H1 (cell line): Measurements from ENCODE around the gene CAD. TPM values are rescaled to one million over a fixed set of nuclear protein-coding genes. Genes with fewer than 3 reads are reported as not detected.

ENCODE experiments used
- CTCF ChIA-PET: fragments of 300-600 bp; sonication (Branson Sonifier 250); formaldehyde crosslinking; loops from one replicate; lab custom pipeline; 2021; ENCODE audit not compliant: partially characterized antibody; lab: Charles Lee
- POLR2A ChIA-PET: fragments of 300-600 bp; sonication (Branson Sonifier 250); formaldehyde crosslinking; loops from one replicate; lab custom pipeline; 2021; ENCODE audit warnings: inconsistent platforms; ENCODE audit not compliant: partially characterized antibody; lab: Charles Lee
- DNase-seq, 2 experiments: peaks; one replicate each; pipeline versions ENCODE4 v3.0.0 to v3.0.0-alpha.2; 2010 to 2022; ENCODE audit warnings: low spot score in 2 of 2, low read depth in 1 of 2, mixed read lengths in 1 of 2
- FAIRE-seq: peaks from 2 replicates; lab custom pipeline; 2011; peaks lifted over from hg19 to GRCh38; lab: Jason Lieb, UNC
- H2AFZ ChIP-seq: 2 replicates; pipeline ENCODE4 v1.8.1; 2012; ENCODE audit warnings: low read length, inconsistent platforms
- H2AK5ac ChIP-seq: 2 replicates; pipeline ENCODE4 v1.6.1; 2013; ENCODE audit warnings: low read depth, low read length
- H2BK120ac ChIP-seq: replicated peaks from 2 replicates; pipeline ENCODE3; 2013; ENCODE audit warnings: low read depth, low read length, inconsistent platforms
- H2BK12ac ChIP-seq: 2 replicates; pipeline ENCODE4 v1.6.1; 2013; ENCODE audit warnings: low read depth, low read length
- H2BK15ac ChIP-seq: 2 replicates; pipeline ENCODE4 v1.6.1; 2013; ENCODE audit warnings: low read length
- H2BK20ac ChIP-seq: 2 replicates; pipeline ENCODE4 v1.6.1; 2013; ENCODE audit warnings: low read length
- H2BK5ac ChIP-seq: 2 replicates; pipeline ENCODE4 v1.6.1; 2013; ENCODE audit warnings: low read depth, low read length
- H3K14ac ChIP-seq: 2 replicates; pipeline ENCODE4 v1.6.1; 2013; ENCODE audit warnings: inconsistent platforms; ENCODE audit not compliant: insufficient read length
- H3K18ac ChIP-seq: 2 replicates; pipeline ENCODE4 v1.6.1; 2013; ENCODE audit warnings: low read length; ENCODE audit errors: extremely low read depth
- H3K23ac ChIP-seq: 2 replicates; pipeline ENCODE4 v1.6.1; 2013; ENCODE audit warnings: inconsistent platforms; ENCODE audit not compliant: insufficient read length
- H3K23me2 ChIP-seq: 2 replicates; pipeline ENCODE4 v1.6.1; 2013; ENCODE audit warnings: low read depth, low read length
- H3K27ac ChIP-seq: 2 replicates; pipeline ENCODE4 v1.6.1; 2011; ENCODE audit warnings: low read depth, low read length, inconsistent platforms
- H3K27me3 ChIP-seq, 4 experiments: replicated peaks in 1 of 4; 1 replicate in 1 of 4; 2 replicates in 3 of 4; pipeline versions ENCODE4 v1.6.1 to v1.8.1; 2011 to 2013; ENCODE audit warnings: low read length in 3 of 4, mild to moderate bottlenecking in 3 of 4, inconsistent platforms in 2 of 4, mixed read lengths in 2 of 4, moderate library complexity in 1 of 4; ENCODE audit not compliant: control insufficient read depth in 3 of 4, insufficient read depth in 3 of 4; ENCODE audit errors: extremely low read depth in 1 of 4
- H3K36me3 ChIP-seq, 4 experiments: 2 replicates each; pipeline versions ENCODE4 v1.6.1 to v1.8.1; 2011 to 2013; ENCODE audit warnings: mild to moderate bottlenecking in 4 of 4, low read length in 3 of 4, moderate library complexity in 2 of 4, control low read depth in 1 of 4, inconsistent platforms in 1 of 4; ENCODE audit not compliant: insufficient read depth in 4 of 4, control insufficient read depth in 2 of 4
- H3K4ac ChIP-seq: replicated peaks from 2 replicates; pipeline ENCODE3; 2013; ENCODE audit warnings: low read length, low read depth, mixed read lengths, inconsistent platforms; ENCODE audit not compliant: insufficient read length
- H3K4me1 ChIP-seq, 4 experiments: replicated peaks in 1 of 4; 1 replicate in 1 of 4; 2 replicates in 3 of 4; pipeline versions ENCODE4 v1.6.1 to v1.8.1; 2011 to 2013; ENCODE audit warnings: low read length in 3 of 4, inconsistent platforms in 2 of 4, mixed read lengths in 1 of 4; ENCODE audit not compliant: insufficient read depth in 4 of 4, control insufficient read depth in 3 of 4
- H3K4me2 ChIP-seq, 2 experiments: 2 replicates each; pipeline versions ENCODE4 v1.6.1 to v1.8.1; 2011 to 2013; ENCODE audit warnings: low read depth in 2 of 2, low read length in 2 of 2, control low read depth in 1 of 2, inconsistent platforms in 1 of 2, mild to moderate bottlenecking in 1 of 2; ENCODE audit not compliant: insufficient read depth in 1 of 2
- H3K4me3 ChIP-seq, 4 experiments: fragments of 200-600, 300-600 bp in 1 of 4; sonication (generic), shearing (Covaris generic), sonication (Bioruptor Twin) in 1 of 4; 2 replicates each; pipeline versions ENCODE4 v1.5.1 to v1.8.1; 2011 to 2016; ENCODE audit warnings: low read length in 4 of 4, low read depth in 3 of 4, control low read depth in 2 of 4, inconsistent platforms in 2 of 4, mild to moderate bottlenecking in 2 of 4, mixed read lengths in 1 of 4, moderate library complexity in 1 of 4; ENCODE audit not compliant: insufficient read depth in 2 of 4; ENCODE audit errors: extremely low read depth in 1 of 4
- H3K56ac ChIP-seq: replicated peaks from 2 replicates; pipeline ENCODE3; 2013; ENCODE audit warnings: low read depth, mild to moderate bottlenecking, mixed read lengths, low read length, inconsistent platforms; ENCODE audit not compliant: insufficient read length
- H3K79me1 ChIP-seq: 2 replicates; pipeline ENCODE4 v1.6.1; 2013; ENCODE audit warnings: low read depth, low read length, control low read depth
- H3K79me2 ChIP-seq, 2 experiments: 2 replicates each; pipeline versions ENCODE4 v1.6.1 to v1.8.1; 2012 to 2013; ENCODE audit warnings: low read length in 2 of 2, mild to moderate bottlenecking in 2 of 2, inconsistent platforms in 1 of 2; ENCODE audit not compliant: insufficient read depth in 2 of 2, control insufficient read depth in 1 of 2
- H3K9ac ChIP-seq, 4 experiments: replicated peaks in 1 of 4; 1 replicate in 1 of 4; 2 replicates in 3 of 4; pipeline versions ENCODE4 v1.6.1 to v1.8.1; 2011 to 2013; ENCODE audit warnings: low read depth in 3 of 4, low read length in 3 of 4, control low read depth in 2 of 4, mild to moderate bottlenecking in 2 of 4, moderate library complexity in 2 of 4, inconsistent platforms in 1 of 4; ENCODE audit errors: extremely low read depth in 1 of 4
- H3K9me3 ChIP-seq, 2 experiments: 2 replicates each; pipeline versions ENCODE4 v1.6.1 to v1.8.1; 2012 to 2013; ENCODE audit warnings: mild to moderate bottlenecking in 2 of 2, moderate library complexity in 2 of 2, control low read depth in 1 of 2, inconsistent platforms in 1 of 2, low read depth in 1 of 2, low read length in 1 of 2, mixed read lengths in 1 of 2; ENCODE audit not compliant: insufficient read depth in 2 of 2
- H4K20me1 ChIP-seq, 2 experiments: replicated peaks in 1 of 2; 2 replicates each; pipeline versions ENCODE3 to v1.8.1; 2011 to 2013; ENCODE audit warnings: inconsistent platforms in 2 of 2, low read length in 2 of 2, mild to moderate bottlenecking in 1 of 2; ENCODE audit not compliant: insufficient read depth in 2 of 2, control insufficient read depth in 1 of 2
- H4K5ac ChIP-seq: 2 replicates; pipeline ENCODE4 v1.6.1; 2013; ENCODE audit warnings: low read length, low read depth, mixed read lengths, inconsistent platforms; ENCODE audit not compliant: insufficient read length
- H4K8ac ChIP-seq: 2 replicates; pipeline ENCODE4 v1.8.0; 2013; ENCODE audit warnings: mild to moderate bottlenecking, moderate library complexity, low read length, inconsistent platforms; ENCODE audit not compliant: insufficient read depth; ENCODE audit errors: extremely low read depth
- H4K91ac ChIP-seq: replicated peaks from 2 replicates; pipeline ENCODE3; 2013; ENCODE audit warnings: low read length, mixed read lengths, inconsistent platforms; ENCODE audit not compliant: insufficient read length
- CREB1 ChIP-seq: IDR thresholded peaks from 2 replicates; pipeline ENCODE4 v1.6.1; 2012; ENCODE audit warnings: inconsistent platforms
- HDAC2 ChIP-seq, 2 experiments: fragments of 300-600 bp in 1 of 2; sonication (generic) in 1 of 2; IDR thresholded peaks; 2 replicates each; pipeline ENCODE4 v1.6.1; 2011 to 2012; ENCODE audit warnings: low read depth in 2 of 2, low read length in 2 of 2, mild to moderate bottlenecking in 2 of 2, moderate library complexity in 2 of 2, borderline replicate concordance in 1 of 2, inconsistent platforms in 1 of 2
- HDAC6 ChIP-seq: IDR thresholded peaks from one replicate; pipeline ENCODE4 v1.7.1; 2012; ENCODE audit warnings: low read depth, mild to moderate bottlenecking, inconsistent platforms, low read length, moderate library complexity
- KDM1A ChIP-seq: fragments of 200-600, 300-600 bp; sonication (generic); IDR thresholded peaks from 2 replicates; pipeline ENCODE4 v1.7.1; 2016; ENCODE audit warnings: mild to moderate bottlenecking, low read length, borderline replicate concordance
- KDM5A ChIP-seq: fragments of 200-600 bp; IDR thresholded peaks from 2 replicates; pipeline ENCODE4 v1.7.1; 2012; ENCODE audit warnings: mild to moderate bottlenecking, low read length, inconsistent platforms, mixed read lengths
- NANOG ChIP-seq: IDR thresholded peaks from 2 replicates; pipeline ENCODE4 v1.6.1; 2011; ENCODE audit warnings: low read length, low read depth, mild to moderate bottlenecking, inconsistent platforms; ENCODE audit not compliant: insufficient read depth, poor library complexity, severe bottlenecking
- RFX5 ChIP-seq: IDR thresholded peaks from 2 replicates; pipeline ENCODE4 v1.6.1; 2011; ENCODE audit warnings: low read depth, low read length, improper control_type of control experiment, borderline replicate concordance
- RNF2 ChIP-seq: fragments of 200-900, 300-1000 bp; sonication (generic); IDR thresholded peaks from 2 replicates; pipeline ENCODE4 v1.7.1; 2016; ENCODE audit warnings: borderline replicate concordance, low read depth, mild to moderate bottlenecking, antibody characterized with exemption, low read length; ENCODE audit not compliant: poor library complexity, severe bottlenecking; ENCODE audit errors: missing control alignments
- SIN3A ChIP-seq, 2 experiments: IDR thresholded peaks in 1 of 2; conservative IDR thresholded peaks in 1 of 2; 2 replicates each; pipeline ENCODE4 v1.6.1; 2011 to 2012; ENCODE audit warnings: low read length in 2 of 2, improper control_type of control experiment in 1 of 2, low read depth in 1 of 2, mild to moderate bottlenecking in 1 of 2
- TAF1 ChIP-seq: IDR thresholded peaks from 2 replicates; pipeline ENCODE4 v1.6.1; 2011; ENCODE audit warnings: mild to moderate bottlenecking, low read depth, low read length
- WGBS, 2 experiments: shearing (Covaris generic) in 1 of 2; methylation state at CpG; one replicate each; pipeline versions ENCODE4 v1.1.6 to v1.1.7; 2013 to 2015; ENCODE audit warnings: low lambda C conversion rate in 2 of 2, mixed read lengths in 2 of 2, inconsistent platforms in 1 of 2, low coverage in 1 of 2, missing lambda C conversion rate in 1 of 2; ENCODE audit not compliant: insufficient replicate concordance in 2 of 2, insufficient coverage in 1 of 2, insufficient read length in 1 of 2; ENCODE audit errors: extremely low coverage in 1 of 2, missing lambda C conversion rate in 1 of 2; 5-methylcytosine and 5-hydroxymethylcytosine counted together
- polyA plus RNA-seq, 7 experiments: library from polyadenylated mRNA; depleted of rRNA in 3 of 7; stranded (reverse) in 5 of 7; unstranded in 2 of 7; fragments of >200 nt in 5 of 7; fragments of 200-250 nt in 2 of 7; gene quantifications; 1 replicate in 5 of 7; 2 replicates in 1 of 7; 4 replicates in 1 of 7; pipeline versions ENCODE4 v1.2.1 to v1.2.3, GENCODE V29; 2011 to 2013; ENCODE audit warnings: missing spikeins in 2 of 7, mixed read lengths in 2 of 7
- total RNA-seq: library from RNA; stranded (reverse); fragmentation: NEBNext Ultra II Directional; extraction: Animal tissue kit (Norgen Biotek cat#: 25700); gene quantifications from 2 replicates; pipeline ENCODE4 v1.2.1, GENCODE V29; 2021
- TF ChIP-seq, protein P1 (sequence below): IDR thresholded peaks from 2 replicates; pipeline ENCODE4 v1.6.1; 2012; ENCODE audit warnings: low read length, inconsistent platforms

Gene CAD
- total and polyA plus RNA-seq, 2 of the 8 experiments (the other 6 are each of a cell fraction or from before 2014, with no cell fraction given) = 130 to 146 TPM

DNA sequence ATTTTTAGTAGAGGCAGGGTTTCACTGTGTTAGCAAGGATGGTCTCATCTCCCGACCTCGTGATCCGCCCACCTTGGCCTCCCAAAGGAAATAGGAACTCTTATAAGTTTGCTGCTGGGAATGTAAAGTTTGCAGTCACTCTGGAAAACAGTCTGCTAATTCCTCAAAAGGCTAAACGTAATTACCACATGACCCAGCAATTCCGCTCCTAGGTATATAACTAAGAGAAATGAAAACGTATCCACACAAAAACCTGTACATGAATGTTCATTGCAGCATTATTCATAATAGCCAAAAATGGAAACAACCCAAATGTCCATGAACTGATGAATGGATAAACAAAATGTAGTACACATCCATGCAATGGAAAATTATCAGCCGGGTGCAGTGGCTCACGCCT, 27.2 kb upstream of the CAD start:
- H3K14ac ChIP-seq = no peak overlapping the region
- H3K27ac ChIP-seq = no peak overlapping the region
- H3K23ac ChIP-seq = no peak overlapping the region
- no peaks in the 10 kb centered on the region for H3K79me2 ChIP-seq
- WGBS, 2 experiments = 95% methylated on average over 8 of the region's 8 CpGs; no CpG with 5 or more reads in 1 of the 2 experiments
- H4K20me1 ChIP-seq = no peaks in the 10 kb centered on the region
- no peak overlapping the region for H3K56ac ChIP-seq
- no peak overlapping the region for H2BK20ac ChIP-seq
- H2AFZ ChIP-seq = no peak overlapping the region
- H2BK12ac ChIP-seq = no peak overlapping the region
- no peaks in the 10 kb centered on the region for H3K79me1 ChIP-seq
- POLR2A ChIA-PET = interaction anchor here (0.6 kb wide), 1 partner anchor 13 kb away, joined by 4 read pairs; no protein-coding TSS in a partner anchor
- no peak for DNase-seq
- no peak overlapping the region for H3K18ac ChIP-seq
- no peak for FAIRE-seq
- CTCF ChIA-PET = interaction anchor here (0.7 to 6.9 kb wide), 8 partner anchors 13 to 98 kb away, joined by 3 to 97 read pairs (median 6); partner anchors contain the start of gene PRR30
- H3K23me2 ChIP-seq = no peaks in the 10 kb centered on the region
- no peaks in the 10 kb centered on the region for H3K9me3 ChIP-seq
- H3K4ac ChIP-seq = no peak overlapping the region
- no peak overlapping the region for H2AK5ac ChIP-seq
- no peak overlapping the region for H4K5ac ChIP-seq
- H2BK5ac ChIP-seq = no peak overlapping the region
- H3K4me1 ChIP-seq = no peaks in the 10 kb centered on the region
- H2BK120ac ChIP-seq = no peak overlapping the region
- H3K9ac ChIP-seq = no peak overlapping the region
- no peak overlapping the region for H4K8ac ChIP-seq
- no peaks in the 10 kb centered on the region; a peak in 1 of 8 replicates for H3K36me3 ChIP-seq
- no peak overlapping the region for H3K4me2 ChIP-seq
- H3K4me3 ChIP-seq = no peak overlapping the region
- H3K27me3 ChIP-seq = no peaks in the 10 kb centered on the region
- H4K91ac ChIP-seq = no peak overlapping the region
- H2BK15ac ChIP-seq = no peak overlapping the region
- TF ChIP-seq SIN3A (conservative IDR thresholded peaks at IDR 0.05 in 1 of 2, IDR thresholded peaks at IDR 0.05 in 1 of 2; ENCODE audit: low read depth in 1 of 2, low read length in 2 of 2) = no peak
- TF ChIP-seq HDAC6 = no peak
- TF ChIP-seq KDM5A = no peak
- TF ChIP-seq NANOG = no peak
- no peak for TF ChIP-seq RFX5
- no peak for TF ChIP-seq HDAC2 (IDR thresholded peaks at IDR 0.05; ENCODE audit: borderline replicate concordance in 1 of 2, low read depth in 2 of 2, low read length in 2 of 2)
- TF ChIP-seq CREB1 = no peak
- TF ChIP-seq, protein P1, sequence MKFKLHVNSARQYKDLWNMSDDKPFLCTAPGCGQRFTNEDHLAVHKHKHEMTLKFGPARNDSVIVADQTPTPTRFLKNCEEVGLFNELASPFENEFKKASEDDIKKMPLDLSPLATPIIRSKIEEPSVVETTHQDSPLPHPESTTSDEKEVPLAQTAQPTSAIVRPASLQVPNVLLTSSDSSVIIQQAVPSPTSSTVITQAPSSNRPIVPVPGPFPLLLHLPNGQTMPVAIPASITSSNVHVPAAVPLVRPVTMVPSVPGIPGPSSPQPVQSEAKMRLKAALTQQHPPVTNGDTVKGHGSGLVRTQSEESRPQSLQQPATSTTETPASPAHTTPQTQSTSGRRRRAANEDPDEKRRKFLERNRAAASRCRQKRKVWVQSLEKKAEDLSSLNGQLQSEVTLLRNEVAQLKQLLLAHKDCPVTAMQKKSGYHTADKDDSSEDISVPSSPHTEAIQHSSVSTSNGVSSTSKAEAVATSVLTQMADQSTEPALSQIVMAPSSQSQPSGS = no peak
- TF ChIP-seq RNF2 = no peak
- TF ChIP-seq KDM1A = no peak
- no peak for TF ChIP-seq TAF1
